HL-60 (cell line): ENCODE data around the gene STKLD1.
A peak's percentile ranks its signal among the peaks of the same experiment; 100 is the strongest.

Experiments used
- DNase-seq, 2 experiments: peaks; one replicate each; pipeline ENCODE4 v3.0.0-alpha.2; 2010 to 2020; ENCODE audit warnings: low read depth in 1 of 2, low spot score in 1 of 2
- H3K27ac ChIP-seq: fragments of 250-450 bp; sonication (Bioruptor Pico); replicated peaks from 2 replicates; pipeline ENCODE4 v1.5.1; 2020; ENCODE audit warnings: mild to moderate bottlenecking, moderate library complexity
- H3K27me3 ChIP-seq: fragments of 250-450 bp; sonication (Bioruptor Pico); 2 replicates; pipeline ENCODE4 v1.5.1; 2021; ENCODE audit warnings: mild to moderate bottlenecking, moderate library complexity; ENCODE audit not compliant: insufficient read depth, poor library complexity, severe bottlenecking
- H3K4me3 ChIP-seq: replicated peaks from 2 replicates; pipeline ENCODE4 v1.5.1; 2011; ENCODE audit warnings: mild to moderate bottlenecking, control low read depth, low read length; ENCODE audit not compliant: insufficient read depth
- CTCF ChIP-seq: IDR thresholded peaks from one replicate; pipeline ENCODE4 v1.5.1; 2011; ENCODE audit warnings: low read length, control low read depth, inconsistent platforms; ENCODE audit not compliant: insufficient read depth
- GABPA ChIP-seq: IDR thresholded peaks from 2 replicates; pipeline ENCODE4 v1.6.1; 2012; ENCODE audit warnings: low read depth
- POLR2AphosphoS5 ChIP-seq: IDR thresholded peaks from 2 replicates; pipeline ENCODE4 v1.6.1; 2012; ENCODE audit warnings: low read depth
- REST ChIP-seq: IDR thresholded peaks from 2 replicates; pipeline ENCODE4 v1.6.1; 2012; ENCODE audit warnings: low read depth; ENCODE audit not compliant: insufficient replicate concordance
- SPI1 ChIP-seq: IDR thresholded peaks from 2 replicates; pipeline ENCODE4 v1.6.1; 2012; ENCODE audit warnings: low read depth, mild to moderate bottlenecking, borderline replicate concordance

Gene STKLD1

GRCh38 chr9:133377721-133378216, 1.6 kb downstream of the STKLD1 start:
- Histone ChIP-seq H3K27ac (no peak overlapping the region), H3K4me3 (no peak overlapping the region), H3K27me3 (no peaks in the 10 kb centered on the region)
- no peak for DNase-seq
- TF ChIP-seq GABPA (no peak), SPI1 (no peak), CTCF (no peak), REST (no peak), POLR2AphosphoS5 (no peak)

- Histone ChIP-seq H3K27ac (no peak overlapping the region), H3K27me3 (no peaks in the 10 kb centered on the region), H3K4me3 (no peak overlapping the region)
- DNase-seq = peak in 1 of 2 experiments; percentile 35
- TF ChIP-seq CTCF = no peak
- no peak for TF ChIP-seq SPI1
- TF ChIP-seq REST = no peak
- TF ChIP-seq GABPA = no peak
- no peak for TF ChIP-seq POLR2AphosphoS5
These were observed 2.3 kb downstream of the STKLD1 start for GRCh38 chr9:133378408-133378962.

GRCh38 chr9:133379153-133380086, 3.3 kb downstream of the STKLD1 start:
- no peak for DNase-seq
- no peak overlapping the region for H3K4me3 ChIP-seq
- H3K27ac ChIP-seq = no peak overlapping the region
- TF ChIP-seq SPI1 = no peak
- TF ChIP-seq POLR2AphosphoS5 = no peak
- TF ChIP-seq CTCF = no peak
- no peak for TF ChIP-seq GABPA
- TF ChIP-seq REST = no peak
- no peaks in the 10 kb centered on the region for H3K27me3 ChIP-seq
